Smooth muscle cell (in vitro differentiated cells): Measurements from ENCODE around the gene FAM181A. TPM values are rescaled to one million over a fixed set of nuclear protein-coding genes. Genes with fewer than 3 reads are reported as not detected.

ENCODE experiments used
- DNase-seq: peaks from one replicate; lab custom pipeline; 2025; ENCODE audit not compliant: unreplicated experiment; lab: John Stamatoyannopoulos, UW
- H2AFZ ChIP-seq: fragments of 200-600 bp; sonication (generic); 2 replicates; pipeline ENCODE4 v1.6.0; 2016; ENCODE audit warnings: antibody characterized with exemption, low read depth, mild to moderate bottlenecking
- H3F3A ChIP-seq: fragments of 200-600 bp; sonication (generic); 2 replicates; pipeline ENCODE4 v1.6.0; 2017; ENCODE audit warnings: antibody characterized with exemption, low read depth
- H3K27ac ChIP-seq: fragments of 200-600 bp; sonication (generic); 2 replicates; pipeline ENCODE4 v1.5.1; 2016; ENCODE audit warnings: low read depth, mild to moderate bottlenecking
- H3K27me3 ChIP-seq: fragments of 200-600 bp; sonication (generic); 2 replicates; pipeline ENCODE4 v1.6.1; 2016; ENCODE audit warnings: low read depth, mild to moderate bottlenecking
- H3K36me3 ChIP-seq: fragments of 200-600 bp; sonication (generic); 2 replicates; pipeline ENCODE4 v1.5.1; 2016; ENCODE audit warnings: low read depth
- H3K4me1 ChIP-seq: fragments of 200-600 bp; sonication (generic); 2 replicates; pipeline ENCODE4 v1.5.1; 2016; ENCODE audit warnings: low read depth
- H3K4me2 ChIP-seq: fragments of 200-600 bp; sonication (generic); 2 replicates; pipeline ENCODE4 v1.6.0; 2016; ENCODE audit warnings: mild to moderate bottlenecking
- H3K4me3 ChIP-seq: fragments of 200-600 bp; sonication (generic); 2 replicates; pipeline ENCODE4 v1.5.1; 2016; ENCODE audit warnings: mild to moderate bottlenecking
- H3K79me2 ChIP-seq: fragments of 200-600 bp; sonication (generic); 2 replicates; pipeline ENCODE4 v1.6.0; 2016; ENCODE audit warnings: low read depth, mild to moderate bottlenecking
- H3K9ac ChIP-seq: fragments of 200-600 bp; sonication (generic); 2 replicates; pipeline ENCODE4 v1.6.0; 2016; ENCODE audit warnings: low read depth
- H3K9me3 ChIP-seq: fragments of 200-600 bp; sonication (generic); replicated peaks from 2 replicates; pipeline ENCODE4 v1.5.1; 2016; ENCODE audit warnings: low read depth
- H4K20me1 ChIP-seq: fragments of 200-600 bp; sonication (generic); 2 replicates; pipeline ENCODE4 v1.6.0; 2016; ENCODE audit warnings: low read depth
- WGBS: methylation state at CpG from one replicate; pipeline ENCODE4 v1.1.7; 2016; ENCODE audit warnings: low lambda C conversion rate; 5-methylcytosine and 5-hydroxymethylcytosine counted together
- polyA plus RNA-seq: library from polyadenylated mRNA; unstranded; fragments of >200 nt; fragmentation: Nextera tagmentation; extraction: Ambion mirVana; gene quantifications from 2 replicates; pipeline ENCODE4 v1.2.1, GENCODE V29; 2016
- total RNA-seq: library from RNA; depleted of rRNA; stranded (reverse); fragments of >200 nt; gene quantifications from 2 replicates; pipeline ENCODE4 v1.2.3, GENCODE V29; 2014
- TF ChIP-seq, protein P1 (sequence below): fragments of 200-600 bp; sonication (generic); IDR thresholded peaks from 2 replicates; pipeline ENCODE4 v1.5.1; 2017; ENCODE audit warnings: borderline replicate concordance, mild to moderate bottlenecking, antibody characterized with exemption; ENCODE audit not compliant: insufficient read depth, poor library complexity, severe bottlenecking

FAM181A gene
- total and polyA plus RNA-seq, 2 experiments from 2014 or later, result not detected

DNA sequence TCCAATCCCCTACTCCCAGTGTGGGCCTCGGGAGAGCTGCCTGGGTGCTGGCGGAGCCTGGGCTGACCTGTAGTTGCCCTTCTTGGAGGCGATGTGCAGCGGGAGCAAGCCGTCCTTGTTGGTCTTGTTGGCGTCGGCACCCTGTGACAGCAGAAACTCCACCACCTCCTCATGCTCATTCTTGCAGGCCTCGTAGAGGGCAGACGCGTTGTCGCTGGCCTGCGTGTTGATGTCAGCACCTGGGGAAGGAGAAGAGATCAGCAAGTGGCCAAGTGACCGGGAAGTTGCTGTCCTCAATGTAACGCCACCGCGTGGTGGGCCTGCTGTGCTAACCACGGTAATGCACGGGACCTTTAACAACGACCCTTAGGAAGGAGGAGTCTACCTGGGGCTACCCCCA lies 20.1 kb downstream of the FAM181A start:
- Histone ChIP-seq H3K79me2 (no peaks in the 10 kb centered on the region), H3K4me1 (peaks cover 4% of the 10 kb centered on the region), H3K27ac (no peak overlapping the region), H3K27me3 (no peaks in the 10 kb centered on the region), H4K20me1 (no peaks in the 10 kb centered on the region), H3K36me3 (no peaks in the 10 kb centered on the region), H3F3A (peaks cover 8% of the 10 kb centered on the region), H3K9me3 (no peaks in the 10 kb centered on the region), H2AFZ (no peak overlapping the region), H3K4me3 (no peak overlapping the region), H3K9ac (no peak overlapping the region), H3K4me2 (no peak overlapping the region)
- WGBS, result 93% methylated on average over 19 of the region's 19 CpGs
- no peak for DNase-seq
- TF ChIP-seq, protein P1, sequence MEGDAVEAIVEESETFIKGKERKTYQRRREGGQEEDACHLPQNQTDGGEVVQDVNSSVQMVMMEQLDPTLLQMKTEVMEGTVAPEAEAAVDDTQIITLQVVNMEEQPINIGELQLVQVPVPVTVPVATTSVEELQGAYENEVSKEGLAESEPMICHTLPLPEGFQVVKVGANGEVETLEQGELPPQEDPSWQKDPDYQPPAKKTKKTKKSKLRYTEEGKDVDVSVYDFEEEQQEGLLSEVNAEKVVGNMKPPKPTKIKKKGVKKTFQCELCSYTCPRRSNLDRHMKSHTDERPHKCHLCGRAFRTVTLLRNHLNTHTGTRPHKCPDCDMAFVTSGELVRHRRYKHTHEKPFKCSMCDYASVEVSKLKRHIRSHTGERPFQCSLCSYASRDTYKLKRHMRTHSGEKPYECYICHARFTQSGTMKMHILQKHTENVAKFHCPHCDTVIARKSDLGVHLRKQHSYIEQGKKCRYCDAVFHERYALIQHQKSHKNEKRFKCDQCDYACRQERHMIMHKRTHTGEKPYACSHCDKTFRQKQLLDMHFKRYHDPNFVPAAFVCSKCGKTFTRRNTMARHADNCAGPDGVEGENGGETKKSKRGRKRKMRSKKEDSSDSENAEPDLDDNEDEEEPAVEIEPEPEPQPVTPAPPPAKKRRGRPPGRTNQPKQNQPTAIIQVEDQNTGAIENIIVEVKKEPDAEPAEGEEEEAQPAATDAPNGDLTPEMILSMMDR, result no peak

DNA sequence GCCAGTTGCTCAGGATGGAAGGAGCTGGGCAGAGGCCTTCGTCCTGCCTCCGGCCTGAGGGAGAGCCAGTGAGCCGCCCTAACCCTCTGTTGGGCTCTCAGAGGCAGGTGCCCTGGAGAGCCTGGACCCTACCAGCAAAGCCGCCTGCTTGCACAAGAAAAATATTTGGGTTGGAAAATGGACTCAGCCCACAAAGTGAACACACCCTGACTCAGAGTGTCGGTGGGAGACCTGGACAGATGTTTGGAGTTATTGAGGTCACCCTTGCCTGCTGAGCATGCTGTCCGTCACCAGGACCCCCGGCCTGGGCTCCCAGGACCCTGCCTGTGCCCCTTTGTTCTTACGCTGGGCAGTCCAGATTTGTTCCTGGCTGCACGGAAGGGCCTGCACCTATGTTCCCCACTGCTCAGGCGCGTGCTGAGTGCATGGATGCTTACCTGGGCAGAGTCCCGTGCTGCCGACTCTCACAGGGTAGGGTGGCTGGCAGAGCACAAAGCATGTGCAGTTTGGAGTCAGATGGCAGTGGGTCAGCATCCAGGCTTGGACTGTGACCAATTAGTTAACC lies 22.4 kb downstream of the FAM181A start:
- no peaks in the 10 kb centered on the region for H3K9me3 ChIP-seq
- peaks cover 8% of the 10 kb centered on the region for H3F3A ChIP-seq
- no peak for DNase-seq
- no peaks in the 10 kb centered on the region for H3K27me3 ChIP-seq
- H4K20me1 ChIP-seq, result no peaks in the 10 kb centered on the region
- no peaks in the 10 kb centered on the region for H3K36me3 ChIP-seq
- no peak overlapping the region for H3K27ac ChIP-seq
- no peak overlapping the region for H3K9ac ChIP-seq
- H2AFZ ChIP-seq, result no peak overlapping the region
- WGBS, result 95% methylated on average over 13 of the region's 13 CpGs
- no peak overlapping the region for H3K4me2 ChIP-seq
- no peak overlapping the region for H3K4me3 ChIP-seq
- H3K4me1 ChIP-seq, result peaks cover 4% of the 10 kb centered on the region
- TF ChIP-seq, protein P1, result no peak
- no peaks in the 10 kb centered on the region for H3K79me2 ChIP-seq

DNA sequence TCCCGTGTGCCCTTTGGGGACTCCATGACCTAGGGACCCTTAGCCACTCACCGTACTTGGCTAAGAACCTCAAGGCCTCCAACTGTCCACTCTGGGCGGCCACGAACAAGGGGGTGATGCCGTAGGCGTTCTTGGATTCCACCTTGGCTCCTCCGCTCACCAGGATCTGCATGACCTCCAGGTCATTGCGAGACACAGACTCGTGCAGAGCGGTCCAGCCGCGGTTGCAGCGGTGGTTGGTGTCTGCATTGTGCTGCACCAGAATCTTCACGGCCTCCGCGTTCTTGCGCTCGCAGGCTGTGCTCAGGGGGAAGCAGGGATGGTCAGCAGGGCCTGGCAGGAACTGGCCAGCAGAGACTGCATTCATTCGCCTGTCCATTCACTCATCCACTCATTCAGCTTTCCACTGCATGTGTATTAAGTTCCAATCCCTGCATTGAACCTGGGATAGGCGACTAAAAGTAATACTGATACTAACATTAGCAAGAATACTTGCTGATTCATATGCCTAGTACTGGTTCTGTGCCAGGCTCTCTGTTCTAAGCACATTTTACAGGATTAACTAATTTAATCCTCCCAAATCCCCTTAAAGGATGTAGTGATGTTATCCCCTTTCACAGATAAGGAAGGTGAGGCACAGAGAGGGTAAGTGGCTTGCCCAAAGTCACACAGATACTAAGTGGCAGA lies 23.9 kb downstream of the FAM181A start:
- Histone ChIP-seq H3F3A (peaks cover 8% of the 10 kb centered on the region), H3K79me2 (no peaks in the 10 kb centered on the region), H3K4me1 (peaks cover 3% of the 10 kb centered on the region), H3K4me2 (no peak overlapping the region), H4K20me1 (no peaks in the 10 kb centered on the region), H3K4me3 (no peak overlapping the region), H3K9ac (no peak overlapping the region), H3K9me3 (no peaks in the 10 kb centered on the region), H3K36me3 (no peaks in the 10 kb centered on the region), H2AFZ (no peak overlapping the region), H3K27me3 (no peaks in the 10 kb centered on the region), H3K27ac (no peak overlapping the region)
- DNase-seq, result no peak
- TF ChIP-seq, protein P1, result no peak
- 84% methylated on average over 20 of the region's 20 CpGs for WGBS
